ENCODE data around the gene TNKS2. TPM values are rescaled to one million over a fixed set of nuclear protein-coding genes. Genes with fewer than 3 reads are reported as not detected.
A peak's percentile ranks its signal among the peaks of the same experiment; 100 is the strongest.
"Not testable (repeated sequence)": the region's sequence is repeated elsewhere in the genome, so short reads cannot be mapped to it uniquely, and the experiment has no call there.

TNKS2 gene
- total RNA-seq, 2 donors from 2014 or later, result 22.5 to 31.7 TPM

GRCh38 chr10:91800756-91801155 is 2.5 kb downstream of the TNKS2 start:
- Mint-ChIP-seq H3K36me3 (peaks cover 7% of the 10 kb centered on the region), H3K27me3 (no peaks in the 10 kb centered on the region), H3K4me1 (ENCODE audit: low read depth in 2 of 2) (peaks cover 59 to 77% of the 10 kb centered on the region in 2 donors), H3K4me3 (peak overlapping the region; percentile 96), H3K9me3 (no peaks in the 10 kb centered on the region), H3K27ac (peak overlapping the region in 1 of 2 donors; percentile 98)
- ATAC-seq (no peak), DNase-seq (ENCODE audit: low spot score) (no peak)

DNA sequence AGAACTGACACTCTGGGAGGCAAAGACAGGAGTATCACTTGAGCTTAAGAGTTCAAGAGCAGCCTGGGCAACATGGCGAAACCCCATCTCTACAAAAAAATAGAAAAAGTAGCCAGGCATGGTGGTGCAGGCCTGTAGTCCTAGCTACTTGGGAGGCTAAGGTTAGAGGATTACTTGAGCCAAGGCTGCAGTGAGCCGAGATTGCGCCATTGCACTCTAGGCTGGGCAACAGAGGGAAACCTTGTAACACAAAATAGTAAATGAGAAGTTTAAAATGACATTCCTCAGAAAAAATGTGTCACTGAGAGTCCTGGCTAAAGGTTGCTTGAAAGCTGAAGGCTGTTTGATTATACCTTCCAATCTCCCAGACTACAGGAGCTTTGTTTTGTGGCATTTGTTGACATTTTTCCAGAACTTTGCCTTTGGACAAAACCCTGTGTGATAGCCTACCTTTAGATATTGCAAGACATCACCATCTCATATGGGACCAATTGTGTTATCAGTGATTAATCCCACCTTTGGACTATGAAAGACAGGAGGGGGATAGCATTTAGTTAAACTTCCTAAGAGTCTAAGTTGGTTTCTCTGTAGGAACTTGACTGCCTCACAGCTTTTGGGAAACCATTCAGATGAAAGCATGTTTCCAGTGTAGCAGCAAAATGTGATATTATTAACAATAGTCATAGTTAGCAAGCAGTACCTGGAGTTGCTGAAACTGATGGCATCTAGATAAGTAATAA is 5.3 kb downstream of the TNKS2 start:
- DNase-seq (ENCODE audit: low spot score) (no peak), ATAC-seq (no peak)
- H3K4me1 Mint-ChIP-seq (ENCODE audit: low read depth in 2 of 2), result peaks cover 50 to 63% of the 10 kb centered on the region in 2 donors
- H3K27ac Mint-ChIP-seq, result no peak overlapping the region
- H3K27me3 Mint-ChIP-seq, result no peaks in the 10 kb centered on the region
- H3K9me3 Mint-ChIP-seq, result no peaks in the 10 kb centered on the region
- H3K4me3 Mint-ChIP-seq, result no peak overlapping the region
- peaks cover 7% of the 10 kb centered on the region for H3K36me3 Mint-ChIP-seq

DNA sequence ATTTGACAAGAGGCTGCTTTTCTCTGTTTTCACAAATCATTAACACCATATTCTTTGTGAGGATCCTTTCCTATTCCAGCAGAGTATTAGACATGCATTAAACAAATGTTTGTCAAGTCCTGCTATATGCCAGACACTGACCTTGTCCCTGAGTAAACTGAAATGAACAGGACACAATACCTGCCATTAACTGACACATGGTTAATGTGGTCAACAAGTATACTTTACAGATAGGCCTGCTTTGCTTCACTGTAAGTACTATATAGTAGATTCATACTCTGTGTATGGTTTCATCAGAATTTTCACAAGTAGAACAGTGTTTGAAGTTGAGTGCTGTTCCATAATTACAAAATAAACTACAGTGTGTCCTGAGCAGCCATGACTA is 5.9 kb downstream of the TNKS2 start:
- DNase-seq (ENCODE audit: low spot score) (no peak), ATAC-seq (peak; percentile 41 to 71)
- H3K27ac Mint-ChIP-seq, result peak overlapping the region; percentile 14 to 37
- H3K27me3 Mint-ChIP-seq, result no peaks in the 10 kb centered on the region
- no peaks in the 10 kb centered on the region for H3K9me3 Mint-ChIP-seq
- H3K4me1 Mint-ChIP-seq (ENCODE audit: low read depth in 2 of 2), result peaks cover 47 to 62% of the 10 kb centered on the region in 2 donors
- H3K4me3 Mint-ChIP-seq, result no peak overlapping the region
- peaks cover 7% of the 10 kb centered on the region for H3K36me3 Mint-ChIP-seq

GRCh38 chr10:91805110-91805838 is 7.0 kb downstream of the TNKS2 start:
- H3K36me3 Mint-ChIP-seq, result peaks cover 7% of the 10 kb centered on the region
- DNase-seq (ENCODE audit: low spot score) (no peak), ATAC-seq (no peak)
- peak overlapping the region; percentile 4 for H3K4me3 Mint-ChIP-seq
- peaks cover 39 to 56% of the 10 kb centered on the region in 2 donors for H3K4me1 Mint-ChIP-seq (ENCODE audit: low read depth in 2 of 2)
- no peaks in the 10 kb centered on the region for H3K9me3 Mint-ChIP-seq
- peak overlapping the region; percentile 11 to 34 for H3K27ac Mint-ChIP-seq
- no peaks in the 10 kb centered on the region for H3K27me3 Mint-ChIP-seq

- not testable (repeated sequence) for H3K27ac Mint-ChIP-seq
Measured at GRCh38 chr10:91807264-91807663, 9.0 kb downstream of the TNKS2 start.

DNA sequence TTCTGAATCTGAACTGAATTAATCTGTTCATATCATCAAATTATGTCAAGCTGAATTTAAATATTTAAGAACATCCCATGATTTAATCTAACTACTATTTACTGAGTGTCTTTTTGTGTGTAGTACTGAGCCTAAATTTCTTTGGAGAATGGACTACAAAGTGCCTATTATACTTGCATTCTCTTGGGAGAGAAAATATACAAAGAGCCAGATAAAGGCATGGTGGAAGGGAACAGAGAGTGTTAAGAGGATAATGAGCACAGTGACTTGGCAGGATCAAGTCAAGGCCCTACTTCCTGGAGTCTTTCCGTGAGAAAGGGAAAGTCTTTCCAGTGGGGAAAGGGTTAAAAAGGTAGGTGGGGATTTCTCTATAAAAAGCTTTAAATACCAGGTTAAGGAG is 15.0 kb downstream of the TNKS2 start:
- DNase-seq (ENCODE audit: low spot score) (no peak), ATAC-seq (no peak)
- no peak overlapping the region for H3K4me3 Mint-ChIP-seq
- H3K9me3 Mint-ChIP-seq, result no peaks in the 10 kb centered on the region
- H3K36me3 Mint-ChIP-seq, result peaks cover 20% of the 10 kb centered on the region
- H3K27me3 Mint-ChIP-seq, result no peaks in the 10 kb centered on the region
- peaks cover 24 to 31% of the 10 kb centered on the region in 2 donors for H3K4me1 Mint-ChIP-seq (ENCODE audit: low read depth in 2 of 2)
- H3K27ac Mint-ChIP-seq, result no peak overlapping the region

More at GRCh38 chr10:91807264-91807663, 9.0 kb downstream of the TNKS2 start:
- not testable (repeated sequence) for H3K27me3 Mint-ChIP-seq; H3K36me3 Mint-ChIP-seq; DNase-seq (ENCODE audit: low spot score); H3K4me3 Mint-ChIP-seq; H3K9me3 Mint-ChIP-seq
- peaks cover 38 to 49% of the 10 kb centered on the region in 2 donors for H3K4me1 Mint-ChIP-seq (ENCODE audit: low read depth in 2 of 2)
- ATAC-seq, result peak in 1 of 2 donors; percentile 52

DNA sequence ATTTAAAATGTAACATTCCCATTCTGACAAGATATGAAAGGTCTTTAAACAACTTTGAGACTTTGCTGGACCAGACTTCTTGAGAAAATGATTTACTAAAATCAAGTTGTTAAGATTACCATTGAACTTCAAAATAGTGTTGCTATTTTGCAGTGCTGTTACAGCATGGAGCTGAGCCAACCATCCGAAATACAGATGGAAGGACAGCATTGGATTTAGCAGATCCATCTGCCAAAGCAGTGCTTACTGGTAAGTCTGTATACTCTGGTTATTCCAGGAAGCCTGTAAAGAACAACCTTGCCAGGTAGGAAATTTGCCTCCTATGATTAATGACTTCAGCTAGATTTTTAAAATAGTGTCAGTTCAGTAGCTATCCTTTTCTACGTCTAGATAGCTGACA is 18.8 kb downstream of the TNKS2 start:
- no peak overlapping the region for H3K27ac Mint-ChIP-seq
- peaks cover 37% of the 10 kb centered on the region for H3K36me3 Mint-ChIP-seq
- no peak for ATAC-seq
- no peak overlapping the region for H3K4me3 Mint-ChIP-seq
- H3K4me1 Mint-ChIP-seq (ENCODE audit: low read depth in 2 of 2), result peaks cover 16 to 18% of the 10 kb centered on the region in 2 donors
- H3K9me3 Mint-ChIP-seq, result no peaks in the 10 kb centered on the region
- no peaks in the 10 kb centered on the region for H3K27me3 Mint-ChIP-seq
- no peak for DNase-seq (ENCODE audit: low spot score)

DNA sequence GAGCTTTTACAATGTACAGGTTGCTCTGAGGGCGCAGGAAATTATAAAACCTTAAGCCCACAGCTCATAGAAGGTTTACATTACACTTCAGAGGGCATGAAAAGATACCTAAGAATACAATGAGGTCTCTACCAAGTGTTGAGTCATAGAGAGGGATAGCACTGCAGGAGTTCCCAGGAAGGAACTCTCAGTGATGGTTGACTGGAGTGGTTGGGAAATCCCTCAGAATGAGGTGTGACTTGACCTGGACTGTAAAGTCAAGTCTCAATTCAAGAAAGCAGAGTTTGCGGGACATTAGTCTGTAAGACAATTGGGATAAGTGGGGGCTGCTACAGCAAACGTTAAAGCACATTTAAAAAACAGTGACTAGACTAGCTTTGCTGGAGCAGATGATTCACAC is 21.9 kb downstream of the TNKS2 start:
- H3K27me3 Mint-ChIP-seq, result no peaks in the 10 kb centered on the region
- H3K4me3 Mint-ChIP-seq, result no peak overlapping the region
- H3K9me3 Mint-ChIP-seq, result no peaks in the 10 kb centered on the region
- no peak for ATAC-seq
- H3K4me1 Mint-ChIP-seq (ENCODE audit: low read depth in 2 of 2), result peaks cover 5% of the 10 kb centered on the region in 2 donors
- H3K27ac Mint-ChIP-seq, result no peak overlapping the region
- DNase-seq (ENCODE audit: low spot score), result no peak
- peaks cover 23% of the 10 kb centered on the region for H3K36me3 Mint-ChIP-seq

- H3K9me3 Mint-ChIP-seq, result no peaks in the 10 kb centered on the region
- no peak for DNase-seq (ENCODE audit: low spot score)
- no peak overlapping the region for H3K27ac Mint-ChIP-seq
- H3K4me1 Mint-ChIP-seq (ENCODE audit: low read depth in 2 of 2), result peaks cover 0 to 3% of the 10 kb centered on the region in 2 donors
- no peak for ATAC-seq
- peaks cover 21% of the 10 kb centered on the region for H3K36me3 Mint-ChIP-seq
- no peak overlapping the region for H3K4me3 Mint-ChIP-seq
- H3K27me3 Mint-ChIP-seq, result no peaks in the 10 kb centered on the region
Measured at GRCh38 chr10:91824076-91824475, 25.9 kb downstream of the TNKS2 start.

- Mint-ChIP-seq H3K27me3 (no peaks in the 10 kb centered on the region), H3K4me1 (ENCODE audit: low read depth in 2 of 2) (no peaks in the 10 kb centered on the region), H3K9me3 (no peaks in the 10 kb centered on the region), H3K4me3 (no peak overlapping the region), H3K36me3 (peaks cover 10% of the 10 kb centered on the region), H3K27ac (no peak overlapping the region)
- DNase-seq (ENCODE audit: low spot score) (no peak), ATAC-seq (no peak)
Measured at GRCh38 chr10:91829268-91829667, 31.0 kb downstream of the TNKS2 start.

- Mint-ChIP-seq H3K4me1 (ENCODE audit: low read depth in 2 of 2) (no peaks in the 10 kb centered on the region), H3K36me3 (peaks cover 18% of the 10 kb centered on the region), H3K4me3 (no peak overlapping the region), H3K27ac (no peak overlapping the region), H3K9me3 (no peaks in the 10 kb centered on the region), H3K27me3 (no peaks in the 10 kb centered on the region)
- ATAC-seq (no peak), DNase-seq (ENCODE audit: low spot score) (no peak)
Measured at GRCh38 chr10:91838199-91838598, 40.0 kb downstream of the TNKS2 start.

GRCh38 chr10:91843083-91843482 is 44.9 kb downstream of the TNKS2 start:
- H3K4me1 Mint-ChIP-seq (ENCODE audit: low read depth in 2 of 2), result no peaks in the 10 kb centered on the region
- DNase-seq (ENCODE audit: low spot score) (no peak), ATAC-seq (no peak)
- H3K27me3 Mint-ChIP-seq, result no peaks in the 10 kb centered on the region
- H3K36me3 Mint-ChIP-seq, result peaks cover 8% of the 10 kb centered on the region
- H3K27ac Mint-ChIP-seq, result no peak overlapping the region
- no peaks in the 10 kb centered on the region for H3K9me3 Mint-ChIP-seq
- no peak overlapping the region for H3K4me3 Mint-ChIP-seq

- no peak overlapping the region for H3K27ac Mint-ChIP-seq
- H3K9me3 Mint-ChIP-seq, result no peaks in the 10 kb centered on the region
- no peak for DNase-seq (ENCODE audit: low spot score)
- ATAC-seq, result no peak
- H3K4me3 Mint-ChIP-seq, result no peak overlapping the region
- peaks cover 9% of the 10 kb centered on the region for H3K36me3 Mint-ChIP-seq
- no peaks in the 10 kb centered on the region for H3K27me3 Mint-ChIP-seq
- H3K4me1 Mint-ChIP-seq (ENCODE audit: low read depth in 2 of 2), result no peaks in the 10 kb centered on the region
Measured at GRCh38 chr10:91856637-91857036, 58.4 kb downstream of the TNKS2 start.

GRCh38 chr10:91860885-91861284 is 62.7 kb downstream of the TNKS2 start:
- ATAC-seq (no peak), DNase-seq (ENCODE audit: low spot score) (no peak)
- Mint-ChIP-seq H3K4me1 (ENCODE audit: low read depth in 2 of 2) (no peaks in the 10 kb centered on the region), H3K27ac (no peak overlapping the region), H3K4me3 (no peak overlapping the region), H3K9me3 (no peaks in the 10 kb centered on the region), H3K27me3 (no peaks in the 10 kb centered on the region), H3K36me3 (peaks cover 18% of the 10 kb centered on the region)

Measured in natural killer cell treated with Interleukin-12 subunit alpha and Interleukin-12 subunit beta and Interleukin-15 and Interleukin-18, amount 100 ng/mL, for 72 hours (primary cell).